Measurements from ENCODE around the gene ARNT2. TPM values are rescaled to one million over a fixed set of nuclear protein-coding genes. Genes with fewer than 3 reads are reported as not detected.

ARNT2 gene
- total RNA-seq, 5 donors from 2014 or later (not counting 1 experiment from before 2014, with no cell fraction given): 0.18 TPM; not detected in 4

GRCh38 chr15:80615783-80616391 lies 211.7 kb downstream of the ARNT2 start:
- H3K27ac ChIP-seq (ENCODE audit: low read length): no peak overlapping the region

GRCh38 chr15:80618685-80619400 lies 214.7 kb downstream of the ARNT2 start:
- H3K4me3 Mint-ChIP-seq: no peak overlapping the region
- DNase-seq: no peak
- H3K27me3 Mint-ChIP-seq: peaks cover 32 to 39% of the 10 kb centered on the region in 2 donors
- no peaks in the 10 kb centered on the region for H3K9me3 ChIP-seq
- no peak overlapping the region for H3K27ac Mint-ChIP-seq
- H3K27me3 ChIP-seq (replicated peaks in 1 of 2; ENCODE audit: control insufficient read depth in 2 of 2, extremely low read depth in 1 of 2, insufficient read depth in 2 of 2, low read length in 1 of 2): peaks cover 2 to 20% of the 10 kb centered on the region in 2 experiments
- H3K27ac ChIP-seq (ENCODE audit: low read length): no peak overlapping the region
- H3K4me1 Mint-ChIP-seq: no peaks in the 10 kb centered on the region
- no peak for ATAC-seq (replicated peaks in 1 of 4)
- 85% methylated on average over 3 of the region's 7 CpGs for WGBS (ENCODE audit: insufficient coverage)
- peaks cover 0 to 17% (median 9%) of the 10 kb centered on the region in 3 donors for H3K9me3 Mint-ChIP-seq
- ChIA-PET CTCF (interaction anchor here in 1 of 2 donors (0.6 kb wide), 1 partner anchor 356 kb away, joined by 4 read pairs; no protein-coding TSS in a partner anchor), POLR2A (no interaction called here)
- H3K4me1 ChIP-seq (ENCODE audit: control insufficient read depth in 1 of 2, extremely low read depth in 1 of 2, insufficient read depth in 2 of 2, low read length in 2 of 2): no peaks in the 10 kb centered on the region
- H3K4me3 ChIP-seq (ENCODE audit: control insufficient read depth in 1 of 2, extremely low read depth in 1 of 2, low read length in 1 of 2): no peak overlapping the region
- no peaks in the 10 kb centered on the region for H3K36me3 Mint-ChIP-seq
- no peaks in the 10 kb centered on the region for H3K36me3 ChIP-seq (ENCODE audit: control insufficient read depth in 2 of 2, extremely low read depth in 1 of 2, insufficient read depth in 1 of 2, low read length in 1 of 2)

More at GRCh38 chr15:80615783-80616391, 211.7 kb downstream of the ARNT2 start:
- CTCF ChIA-PET: no interaction called here
- no peak overlapping the region for H3K27ac Mint-ChIP-seq
- H3K36me3 Mint-ChIP-seq: no peaks in the 10 kb centered on the region
- Histone ChIP-seq H3K4me3 (ENCODE audit: control insufficient read depth in 1 of 2, extremely low read depth in 1 of 2, low read length in 1 of 2) (no peak overlapping the region), H3K9me3 (no peaks in the 10 kb centered on the region), H3K27me3 (replicated peaks in 1 of 2; ENCODE audit: control insufficient read depth in 2 of 2, extremely low read depth in 1 of 2, insufficient read depth in 2 of 2, low read length in 1 of 2) (peaks cover 2 to 31% of the 10 kb centered on the region in 2 experiments), H3K4me1 (ENCODE audit: control insufficient read depth in 1 of 2, extremely low read depth in 1 of 2, insufficient read depth in 2 of 2, low read length in 2 of 2) (no peaks in the 10 kb centered on the region), H3K36me3 (ENCODE audit: control insufficient read depth in 2 of 2, extremely low read depth in 1 of 2, insufficient read depth in 1 of 2, low read length in 1 of 2) (no peaks in the 10 kb centered on the region)
- POLR2A ChIA-PET: no interaction called here
- no peaks in the 10 kb centered on the region for H3K9me3 Mint-ChIP-seq
- peaks cover 27 to 30% of the 10 kb centered on the region in 2 donors for H3K27me3 Mint-ChIP-seq
- no peaks in the 10 kb centered on the region for H3K4me1 Mint-ChIP-seq
- ATAC-seq (replicated peaks in 1 of 4): no peak
- 82% methylated on average over 14 of the region's 14 CpGs for WGBS (ENCODE audit: insufficient coverage)
- DNase-seq: no peak
- no peak overlapping the region for H3K4me3 Mint-ChIP-seq

GRCh38 chr15:80619680-80620079 lies 215.5 kb downstream of the ARNT2 start:
- ChIA-PET CTCF (no interaction called here), POLR2A (no interaction called here)
- no peak for DNase-seq
- Histone ChIP-seq H3K4me3 (ENCODE audit: control insufficient read depth in 1 of 2, extremely low read depth in 1 of 2, low read length in 1 of 2) (no peak overlapping the region), H3K27ac (ENCODE audit: low read length) (no peak overlapping the region), H3K36me3 (ENCODE audit: control insufficient read depth in 2 of 2, extremely low read depth in 1 of 2, insufficient read depth in 1 of 2, low read length in 1 of 2) (no peaks in the 10 kb centered on the region), H3K4me1 (ENCODE audit: control insufficient read depth in 1 of 2, extremely low read depth in 1 of 2, insufficient read depth in 2 of 2, low read length in 2 of 2) (no peaks in the 10 kb centered on the region), H3K27me3 (replicated peaks in 1 of 2; ENCODE audit: control insufficient read depth in 2 of 2, extremely low read depth in 1 of 2, insufficient read depth in 2 of 2, low read length in 1 of 2) (peaks cover 2 to 18% of the 10 kb centered on the region in 2 experiments), H3K9me3 (no peaks in the 10 kb centered on the region)
- no peak overlapping the region for H3K4me3 Mint-ChIP-seq
- no peaks in the 10 kb centered on the region for H3K4me1 Mint-ChIP-seq
- H3K27ac Mint-ChIP-seq: no peak overlapping the region
- WGBS (ENCODE audit: insufficient coverage): 100% methylated on average over 1 of the region's 1 CpG
- H3K27me3 Mint-ChIP-seq: peaks cover 31 to 39% of the 10 kb centered on the region in 2 donors
- no peaks in the 10 kb centered on the region for H3K36me3 Mint-ChIP-seq
- ATAC-seq (replicated peaks in 1 of 4): no peak
- peaks cover 0 to 17% (median 9%) of the 10 kb centered on the region in 3 donors for H3K9me3 Mint-ChIP-seq

DNA sequence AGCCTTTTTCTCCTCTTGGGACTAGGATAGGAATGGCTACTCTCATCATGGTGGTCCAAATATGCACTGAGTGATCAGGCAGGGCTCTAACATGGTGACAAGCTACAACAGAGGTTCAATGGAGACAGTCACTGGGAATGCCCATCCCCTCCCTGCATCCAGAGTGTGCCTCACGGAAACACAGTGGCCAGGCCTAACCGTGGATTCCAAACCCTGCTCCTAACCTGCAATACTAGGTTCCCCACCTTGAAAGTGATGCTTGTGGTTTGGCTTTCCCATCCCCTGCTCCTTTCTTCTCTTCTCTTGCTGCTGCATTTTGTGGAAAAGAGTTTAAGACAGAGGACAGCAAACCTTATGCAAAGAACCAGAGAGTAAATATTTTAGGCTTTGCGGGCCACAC lies 216.0 kb downstream of the ARNT2 start:
- no peak overlapping the region for H3K27ac ChIP-seq (ENCODE audit: low read length)
- no peak for DNase-seq
- H3K4me3 ChIP-seq (ENCODE audit: control insufficient read depth in 1 of 2, extremely low read depth in 1 of 2, low read length in 1 of 2): no peak overlapping the region
- no peaks in the 10 kb centered on the region for H3K4me1 ChIP-seq (ENCODE audit: control insufficient read depth in 1 of 2, extremely low read depth in 1 of 2, insufficient read depth in 2 of 2, low read length in 2 of 2)
- H3K9me3 ChIP-seq: no peaks in the 10 kb centered on the region
- no peak overlapping the region for H3K4me3 Mint-ChIP-seq
- POLR2A ChIA-PET: no interaction called here
- CTCF ChIA-PET: no interaction called here
- no peak overlapping the region for H3K27ac Mint-ChIP-seq
- H3K4me1 Mint-ChIP-seq: no peaks in the 10 kb centered on the region
- no peak for ATAC-seq (replicated peaks in 1 of 4)
- H3K36me3 Mint-ChIP-seq: no peaks in the 10 kb centered on the region
- no peaks in the 10 kb centered on the region for H3K36me3 ChIP-seq (ENCODE audit: control insufficient read depth in 2 of 2, extremely low read depth in 1 of 2, insufficient read depth in 1 of 2, low read length in 1 of 2)
- H3K27me3 ChIP-seq (replicated peaks in 1 of 2; ENCODE audit: control insufficient read depth in 2 of 2, extremely low read depth in 1 of 2, insufficient read depth in 2 of 2, low read length in 1 of 2): peaks cover 2 to 14% of the 10 kb centered on the region in 2 experiments
- H3K27me3 Mint-ChIP-seq: peaks cover 30 to 43% of the 10 kb centered on the region in 2 donors
- no CpG with 5 or more reads among the region's 3 CpGs for WGBS (ENCODE audit: insufficient coverage)
- peaks cover 0 to 17% (median 9%) of the 10 kb centered on the region in 3 donors for H3K9me3 Mint-ChIP-seq

- H3K4me3 Mint-ChIP-seq: no peak overlapping the region
- H3K9me3 Mint-ChIP-seq: peaks cover 0 to 17% (median 9%) of the 10 kb centered on the region in 3 donors
- ATAC-seq (replicated peaks in 1 of 4) (no peak), DNase-seq (no peak)
- no peaks in the 10 kb centered on the region for H3K4me1 Mint-ChIP-seq
- H3K27me3 ChIP-seq (replicated peaks in 1 of 2; ENCODE audit: control insufficient read depth in 2 of 2, extremely low read depth in 1 of 2, insufficient read depth in 2 of 2, low read length in 1 of 2): peaks cover 2 to 9% of the 10 kb centered on the region in 2 experiments
- H3K4me1 ChIP-seq (ENCODE audit: control insufficient read depth in 1 of 2, extremely low read depth in 1 of 2, insufficient read depth in 2 of 2, low read length in 2 of 2): no peaks in the 10 kb centered on the region
- WGBS (ENCODE audit: insufficient coverage): 75% methylated on average over 4 of the region's 5 CpGs
- no peaks in the 10 kb centered on the region for H3K9me3 ChIP-seq
- H3K27ac ChIP-seq (ENCODE audit: low read length): no peak overlapping the region
- ChIA-PET POLR2A (no interaction called here), CTCF (no interaction called here)
- peaks cover 26 to 42% of the 10 kb centered on the region in 2 donors for H3K27me3 Mint-ChIP-seq
- H3K36me3 Mint-ChIP-seq: no peaks in the 10 kb centered on the region
- H3K27ac Mint-ChIP-seq: no peak overlapping the region
- no peaks in the 10 kb centered on the region for H3K36me3 ChIP-seq (ENCODE audit: control insufficient read depth in 2 of 2, extremely low read depth in 1 of 2, insufficient read depth in 1 of 2, low read length in 1 of 2)
- no peak overlapping the region for H3K4me3 ChIP-seq (ENCODE audit: control insufficient read depth in 1 of 2, extremely low read depth in 1 of 2, low read length in 1 of 2)
Measured at GRCh38 chr15:80620931-80621330, 216.7 kb downstream of the ARNT2 start.

DNA sequence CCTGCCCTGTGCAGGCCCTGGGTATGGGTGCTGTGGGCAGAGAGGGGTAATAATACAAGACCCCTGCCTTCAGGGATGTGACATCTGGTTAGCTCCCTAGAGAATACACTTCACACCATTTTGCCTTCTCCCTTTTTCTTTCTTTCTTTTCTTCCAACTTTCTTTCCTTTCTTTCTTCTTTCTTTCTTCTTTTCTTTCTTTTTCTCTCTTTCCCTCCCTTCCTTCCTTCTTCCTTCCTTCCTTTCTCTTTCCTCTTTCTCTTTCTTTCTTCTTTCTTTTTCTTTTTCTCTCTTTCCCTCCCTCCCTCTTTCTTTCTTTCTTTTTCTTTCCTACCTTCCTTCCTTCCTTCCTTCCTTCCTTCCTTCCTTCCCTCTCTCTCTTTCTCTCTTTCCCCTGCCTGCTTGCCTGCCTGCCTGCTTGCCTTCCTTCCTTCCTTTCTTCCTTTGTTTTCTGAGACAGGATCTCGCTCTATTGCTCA lies 222.5 kb downstream of the ARNT2 start:
- CTCF ChIA-PET: no interaction called here
- H3K36me3 ChIP-seq (ENCODE audit: control insufficient read depth in 2 of 2, extremely low read depth in 1 of 2, insufficient read depth in 1 of 2, low read length in 1 of 2): no peaks in the 10 kb centered on the region
- Mint-ChIP-seq H3K27ac (no peak overlapping the region), H3K36me3 (no peaks in the 10 kb centered on the region), H3K4me3 (no peak overlapping the region), H3K27me3 (peaks cover 2 to 9% of the 10 kb centered on the region in 2 donors), H3K4me1 (no peaks in the 10 kb centered on the region), H3K9me3 (peaks cover 0 to 14% (median 9%) of the 10 kb centered on the region in 3 donors)
- no peaks in the 10 kb centered on the region for H3K9me3 ChIP-seq
- no peak for DNase-seq
- no peak overlapping the region for H3K27ac ChIP-seq (ENCODE audit: low read length)
- no peak for ATAC-seq (replicated peaks in 1 of 4)
- H3K4me3 ChIP-seq (ENCODE audit: control insufficient read depth in 1 of 2, extremely low read depth in 1 of 2, low read length in 1 of 2): no peak overlapping the region
- WGBS (ENCODE audit: insufficient coverage): 44% methylated on average over 1 of the region's 1 CpG
- POLR2A ChIA-PET: no interaction called here
- H3K4me1 ChIP-seq (ENCODE audit: control insufficient read depth in 1 of 2, extremely low read depth in 1 of 2, insufficient read depth in 2 of 2, low read length in 2 of 2): no peaks in the 10 kb centered on the region
- H3K27me3 ChIP-seq (replicated peaks in 1 of 2; ENCODE audit: control insufficient read depth in 2 of 2, extremely low read depth in 1 of 2, insufficient read depth in 2 of 2, low read length in 1 of 2): peaks cover 0 to 11% of the 10 kb centered on the region in 2 experiments
